Putamen (tissue), 1 donor: ENCODE measurements around the gene DLL4.
"Not testable (repeated sequence)": the region's sequence is repeated elsewhere in the genome, so short reads cannot be mapped to it uniquely, and the experiment has no call there.

Experiments used
- DNase-seq: peaks from one replicate; pipeline ENCODE4 v3.0.0-alpha.2; 2016; ENCODE audit warnings: low spot score

Gene DLL4

GRCh38 chr15:40941528-40942336 lies 12.6 kb downstream of the DLL4 start:
- peak; percentile 42 for DNase-seq

- DNase-seq: no peak
These were observed 13.3 kb downstream of the DLL4 start for GRCh38 chr15:40942337-40942854.

- no peak for DNase-seq
These were observed 13.7 kb downstream of the DLL4 start for GRCh38 chr15:40942878-40943277.

- no peak for DNase-seq
These were observed 14.7 kb downstream of the DLL4 start for GRCh38 chr15:40943764-40944365.

GRCh38 chr15:40944510-40945296 lies 15.6 kb downstream of the DLL4 start:
- DNase-seq: no peak

GRCh38 chr15:40948706-40949473 lies 19.8 kb downstream of the DLL4 start:
- DNase-seq: no peak

- no peak for DNase-seq
These were observed 20.6 kb downstream of the DLL4 start for GRCh38 chr15:40949756-40950207.

- DNase-seq: no peak
These were observed 22.6 kb downstream of the DLL4 start for GRCh38 chr15:40951764-40952163.

GRCh38 chr15:40952301-40952900 lies 23.3 kb downstream of the DLL4 start:
- DNase-seq: no peak

- DNase-seq: peak; percentile 87
These were observed 24.0 kb downstream of the DLL4 start, which contains the start of gene CHAC1 for GRCh38 chr15:40952901-40953712. CHAC1 (plus strand) TSS chr15:40953471; CDS start chr15:40953584, 113 bp downstream.

- no peak for DNase-seq
These were observed 24.6 kb downstream of the DLL4 start for GRCh38 chr15:40953713-40954074.

GRCh38 chr15:40954158-40954848 lies 25.2 kb downstream of the DLL4 start:
- DNase-seq: not testable (repeated sequence)

- no peak for DNase-seq
These were observed 26.2 kb downstream of the DLL4 start for GRCh38 chr15:40955141-40955903.

- no peak for DNase-seq
These were observed 26.9 kb downstream of the DLL4 start for GRCh38 chr15:40955930-40956540.

- DNase-seq: no peak
These were observed 27.4 kb downstream of the DLL4 start for GRCh38 chr15:40956541-40956982.

- no peak for DNase-seq
These were observed 28.0 kb downstream of the DLL4 start for GRCh38 chr15:40957041-40957555.

- DNase-seq: peak; percentile 34
These were observed 28.5 kb downstream of the DLL4 start for GRCh38 chr15:40957581-40958051.

GRCh38 chr15:40958146-40958545 lies 29.0 kb downstream of the DLL4 start:
- no peak for DNase-seq
